CD14-positive monocyte (primary cell): ENCODE data around the gene STAT6. TPM values are rescaled to one million over a fixed set of nuclear protein-coding genes. Genes with fewer than 3 reads are reported as not detected.
A peak's percentile ranks its signal among the peaks of the same experiment; 100 is the strongest.

Experiments used
- DNase-seq, 3 donors: peaks; one replicate each; pipeline ENCODE4 v3.0.0-alpha.2; 2011 to 2022
- H2AFZ ChIP-seq: 2 replicates; pipeline ENCODE4 v1.6.0; 2012; ENCODE audit warnings: mild to moderate bottlenecking, low read depth, low read length, inconsistent platforms; ENCODE audit not compliant: insufficient read depth, poor library complexity, severe bottlenecking
- H3K27ac ChIP-seq, 2 donors: 1 replicate in 1 of 2; 2 replicates in 1 of 2; pipeline ENCODE4 v1.5.1; 2012 to 2013; ENCODE audit warnings: low read length in 2 of 2, control low read depth in 1 of 2, inconsistent platforms in 1 of 2, low read depth in 1 of 2, mild to moderate bottlenecking in 1 of 2
- H3K27me3 ChIP-seq, 2 donors: one replicate each; pipeline versions ENCODE4 v1.6.0 to v1.6.1; 2011 to 2013; ENCODE audit warnings: low read length in 2 of 2; ENCODE audit not compliant: control insufficient read depth in 2 of 2, insufficient read depth in 2 of 2
- H3K36me3 ChIP-seq, 2 donors: replicated peaks in 1 of 2; 1 replicate in 1 of 2; 2 replicates in 1 of 2; pipeline versions ENCODE4 v1.5.1 to v1.6.1; 2012 to 2013; ENCODE audit warnings: low read length in 2 of 2, control low read depth in 1 of 2, inconsistent platforms in 1 of 2, mild to moderate bottlenecking in 1 of 2; ENCODE audit not compliant: insufficient read depth in 2 of 2, control insufficient read depth in 1 of 2
- H3K4me1 ChIP-seq, 2 donors: 1 replicate in 1 of 2; 2 replicates in 1 of 2; pipeline versions ENCODE4 v1.5.1 to v1.6.1; 2012 to 2013; ENCODE audit warnings: low read length in 2 of 2, control low read depth in 1 of 2, inconsistent platforms in 1 of 2, mild to moderate bottlenecking in 1 of 2, moderate library complexity in 1 of 2; ENCODE audit not compliant: insufficient read depth in 2 of 2, control insufficient read depth in 1 of 2
- H3K4me2 ChIP-seq: replicated peaks from 2 replicates; pipeline ENCODE3; 2012; ENCODE audit warnings: low read length, moderate library complexity, mild to moderate bottlenecking; ENCODE audit not compliant: poor library complexity, severe bottlenecking; ENCODE audit errors: extremely low read depth
- H3K4me3 ChIP-seq, 3 experiments: fragments of 200-600 bp in 1 of 3; sonication (generic) in 1 of 3; replicated peaks in 1 of 3; 1 replicate in 2 of 3; 2 replicates in 1 of 3; pipeline ENCODE4 v1.5.1; 2011 to 2013; ENCODE audit warnings: low read length in 3 of 3, mild to moderate bottlenecking in 3 of 3, control low read depth in 2 of 3, low read depth in 2 of 3, inconsistent platforms in 1 of 3, moderate library complexity in 1 of 3
- H3K79me2 ChIP-seq: 2 replicates; pipeline ENCODE4 v1.6.0; 2012; ENCODE audit warnings: mild to moderate bottlenecking, control low read depth, inconsistent platforms, low read length, moderate library complexity; ENCODE audit not compliant: insufficient read depth
- H3K9ac ChIP-seq: 2 replicates; pipeline ENCODE4 v1.6.0; 2017; ENCODE audit warnings: low read length, mild to moderate bottlenecking; ENCODE audit not compliant: insufficient read depth, poor library complexity, severe bottlenecking
- H3K9me3 ChIP-seq, 2 donors: replicated peaks in 1 of 2; 1 replicate in 1 of 2; 2 replicates in 1 of 2; pipeline versions ENCODE4 v1.5.1 to v1.6.1; 2012 to 2013; ENCODE audit warnings: low read length in 2 of 2, control low read depth in 1 of 2; ENCODE audit not compliant: control insufficient read depth in 1 of 2, insufficient read depth in 1 of 2
- H4K20me1 ChIP-seq: 2 replicates; pipeline ENCODE4 v1.6.0; 2012; ENCODE audit warnings: mild to moderate bottlenecking, low read length, control low read depth, moderate library complexity; ENCODE audit not compliant: insufficient read depth
- H3K27ac Mint-ChIP-seq, 7 donors: one replicate each; pipeline ENCODE4 v1.8.0; 2020; ENCODE audit warnings: mild to moderate bottlenecking in 7 of 7, mixed read lengths in 7 of 7, moderate library complexity in 6 of 7, inconsistent platforms in 2 of 7
- H3K27me3 Mint-ChIP-seq, 3 donors: one replicate each; pipeline ENCODE4 v1.8.0; 2021 to 2022; ENCODE audit warnings: low read depth in 3 of 3, mild to moderate bottlenecking in 3 of 3, mixed read lengths in 3 of 3, moderate library complexity in 3 of 3, inconsistent platforms in 1 of 3
- H3K36me3 Mint-ChIP-seq, 2 donors: one replicate each; pipeline ENCODE4 v1.8.0; 2020; ENCODE audit warnings: mixed read lengths in 2 of 2, inconsistent platforms in 1 of 2, mild to moderate bottlenecking in 1 of 2
- H3K4me1 Mint-ChIP-seq: one replicate; pipeline ENCODE4 v1.8.0; 2020; ENCODE audit warnings: mild to moderate bottlenecking, mixed read lengths
- H3K4me3 Mint-ChIP-seq, 2 donors: one replicate each; pipeline ENCODE4 v1.8.0; 2020; ENCODE audit warnings: mild to moderate bottlenecking in 2 of 2, mixed read lengths in 2 of 2, moderate library complexity in 1 of 2
- H3K9me3 Mint-ChIP-seq, 7 donors: one replicate each; pipeline ENCODE4 v1.8.0; 2020 to 2022; ENCODE audit warnings: mixed read lengths in 7 of 7, mild to moderate bottlenecking in 6 of 7, moderate library complexity in 6 of 7, inconsistent platforms in 2 of 7
- CTCF ChIP-seq: fragments of 200-600 bp; IDR thresholded peaks from one replicate; pipeline ENCODE4 v1.8.0; 2022; ENCODE audit warnings: antibody characterized with exemption, mild to moderate bottlenecking
- WGBS: methylation state at CpG from one replicate; pipeline ENCODE4 v1.1.5; 2013; ENCODE audit warnings: missing lambda C conversion rate; ENCODE audit not compliant: insufficient coverage; 5-methylcytosine and 5-hydroxymethylcytosine counted together
- intact Hi-C, 2 donors: fragments of 100-400 bp; cut with micrococcal nuclease; formaldehyde crosslinking; loops; one replicate each; pipeline versions ENCODE4 v1.15.0 to v1.15.1; 2023
- polyA plus RNA-seq, 3 donors: library from polyadenylated mRNA; depleted of rRNA in 1 of 3; unstranded in 2 of 3; stranded (reverse) in 1 of 3; fragments of 300-500 nt in 2 of 3; fragments of >200 nt in 1 of 3; fragmentation: Illumina TruSeq in 2 of 3; gene quantifications; 1 replicate in 2 of 3; 2 replicates in 1 of 3; pipeline ENCODE4 v1.2.3, GENCODE V29; 2012 to 2021

STAT6 gene
- polyA plus RNA-seq, 3 donors: 132 to 637 (median 154) TPM

GRCh38 chr12:57093415-57094207 lies 17.6 kb downstream of the STAT6 start:
- peaks cover 39% of the 10 kb centered on the region for H3K4me1 Mint-ChIP-seq
- 50% methylated on average over 21 of the region's 24 CpGs for WGBS
- peaks cover 44 to 48% of the 10 kb centered on the region in 2 donors for H3K36me3 ChIP-seq

More at GRCh38 chr12:57093415-57094207, 17.6 kb downstream of the STAT6 start:
- H3K27ac ChIP-seq: peak overlapping the region; percentile 34 to 48
- H3K4me1 ChIP-seq: peaks cover 34 to 44% of the 10 kb centered on the region in 2 donors
- TF ChIP-seq CTCF: peak; percentile 87
- H3K9ac ChIP-seq: no peak overlapping the region
- Mint-ChIP-seq H3K9me3 (no peaks in the 10 kb centered on the region), H3K4me3 (peak overlapping the region; percentile 56 to 60), H3K27ac (peak overlapping the region; percentile 43 to 81 (median 68)), H3K27me3 (peaks cover 0 to 12% (median 6%) of the 10 kb centered on the region in 3 donors), H3K36me3 (peaks cover 54 to 57% of the 10 kb centered on the region in 2 donors)
- H3K4me2 ChIP-seq: peak overlapping the region; percentile 29
- H3K27me3 ChIP-seq: no peaks in the 10 kb centered on the region
- no peaks in the 10 kb centered on the region for H3K9me3 ChIP-seq
- H3K79me2 ChIP-seq: no peaks in the 10 kb centered on the region
- no peak overlapping the region for H3K4me3 ChIP-seq
- H2AFZ ChIP-seq: no peak overlapping the region
- peak; percentile 27 to 55 (median 44) for DNase-seq
- peaks cover 82% of the 10 kb centered on the region for H4K20me1 ChIP-seq
- intact Hi-C loops: loop anchor here in 1 of 2 donors (2.0 kb wide), 1 partner anchor 25 kb away; no protein-coding TSS in a partner anchor
